VCaP (cell line): ENCODE results near the gene SPRR4.

Source experiments
- H3K27ac ChIP-seq: fragments of 450-650 bp; 2 replicates; pipeline ENCODE4 v1.5.1; 2017
- TF ChIP-seq, protein P1 (sequence below): fragments of 450-650 bp; conservative IDR thresholded peaks from 2 replicates; pipeline ENCODE4 v1.5.1; 2017; ENCODE audit warnings: mild to moderate bottlenecking, moderate library complexity

SPRR4 gene

DNA sequence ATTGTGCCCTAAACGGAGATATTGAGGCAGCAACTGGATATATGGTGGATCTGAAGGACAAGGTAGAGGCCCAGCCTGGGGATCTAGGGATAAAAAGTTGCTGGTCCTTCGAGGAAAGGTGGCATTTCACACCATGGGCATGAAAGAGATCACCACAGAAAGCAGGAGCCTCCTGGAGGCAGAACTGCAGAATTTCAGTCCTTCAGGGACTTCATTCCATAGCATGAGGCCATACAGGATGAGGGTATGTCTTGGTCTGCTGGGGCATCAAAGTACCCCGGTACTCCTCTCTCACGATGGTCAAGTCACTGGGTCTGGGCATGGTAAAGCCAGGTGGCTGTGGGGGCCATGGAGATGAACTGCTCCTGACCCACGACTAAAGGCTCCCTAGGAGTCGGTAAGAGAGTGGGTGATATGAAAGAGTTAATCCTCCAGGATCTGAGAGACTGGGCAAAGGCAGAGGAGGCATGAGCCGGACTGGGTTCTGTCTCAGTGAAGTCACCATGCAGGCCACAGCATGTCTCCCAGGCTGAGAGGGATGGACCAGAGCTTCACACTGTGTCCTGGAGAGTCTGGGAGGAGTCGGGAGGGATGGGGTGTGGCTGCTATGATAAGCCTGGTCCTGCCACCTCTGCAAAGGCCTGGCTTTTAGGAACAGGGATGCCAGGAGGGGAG is 29.3 kb upstream of the SPRR4 start:
- H3K27ac ChIP-seq = no peak overlapping the region
- TF ChIP-seq, protein P1, sequence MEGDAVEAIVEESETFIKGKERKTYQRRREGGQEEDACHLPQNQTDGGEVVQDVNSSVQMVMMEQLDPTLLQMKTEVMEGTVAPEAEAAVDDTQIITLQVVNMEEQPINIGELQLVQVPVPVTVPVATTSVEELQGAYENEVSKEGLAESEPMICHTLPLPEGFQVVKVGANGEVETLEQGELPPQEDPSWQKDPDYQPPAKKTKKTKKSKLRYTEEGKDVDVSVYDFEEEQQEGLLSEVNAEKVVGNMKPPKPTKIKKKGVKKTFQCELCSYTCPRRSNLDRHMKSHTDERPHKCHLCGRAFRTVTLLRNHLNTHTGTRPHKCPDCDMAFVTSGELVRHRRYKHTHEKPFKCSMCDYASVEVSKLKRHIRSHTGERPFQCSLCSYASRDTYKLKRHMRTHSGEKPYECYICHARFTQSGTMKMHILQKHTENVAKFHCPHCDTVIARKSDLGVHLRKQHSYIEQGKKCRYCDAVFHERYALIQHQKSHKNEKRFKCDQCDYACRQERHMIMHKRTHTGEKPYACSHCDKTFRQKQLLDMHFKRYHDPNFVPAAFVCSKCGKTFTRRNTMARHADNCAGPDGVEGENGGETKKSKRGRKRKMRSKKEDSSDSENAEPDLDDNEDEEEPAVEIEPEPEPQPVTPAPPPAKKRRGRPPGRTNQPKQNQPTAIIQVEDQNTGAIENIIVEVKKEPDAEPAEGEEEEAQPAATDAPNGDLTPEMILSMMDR = no peak

DNA sequence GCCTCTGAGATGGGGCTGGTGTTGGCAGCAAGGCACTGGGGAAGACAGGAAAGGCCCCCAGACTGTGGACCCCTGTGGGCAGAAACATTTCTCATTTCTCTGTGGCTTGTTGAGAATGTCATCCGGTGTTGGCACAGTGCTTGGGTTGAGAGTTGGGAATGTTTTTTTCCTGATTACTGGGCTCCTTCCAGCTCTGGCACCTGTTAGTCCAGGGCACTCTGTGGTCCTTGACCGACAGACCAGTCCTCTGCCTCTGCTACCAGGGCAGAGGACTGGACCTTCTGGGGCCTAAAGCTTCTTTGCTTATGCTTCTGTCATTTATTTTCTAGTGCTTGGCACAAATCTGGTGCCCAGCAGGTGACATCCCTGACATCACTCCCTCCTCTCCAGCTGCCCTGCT is 28.3 kb upstream of the SPRR4 start:
- H3K27ac ChIP-seq = no peak overlapping the region

DNA sequence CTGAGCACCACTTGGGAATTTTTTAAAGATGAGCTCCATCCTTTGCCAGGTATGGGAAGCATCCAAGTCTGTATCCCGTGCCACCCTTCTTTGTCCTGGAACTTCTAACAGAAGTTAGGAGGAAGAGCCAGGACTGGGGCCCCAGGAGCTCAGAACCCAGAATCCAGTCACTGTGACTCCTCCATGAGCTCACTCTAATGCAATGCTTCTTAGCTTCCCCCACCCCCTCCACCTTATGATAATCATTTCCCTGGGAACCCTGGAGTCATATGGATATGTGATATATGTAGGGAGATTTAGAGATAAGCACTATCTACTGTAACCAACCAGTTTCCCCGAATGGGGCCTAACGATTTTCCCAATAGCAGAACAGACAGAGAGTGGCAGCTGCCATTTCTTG is 24.2 kb upstream of the SPRR4 start:
- TF ChIP-seq, protein P1 = no peak
- no peak overlapping the region for H3K27ac ChIP-seq

More for the DNA sequence above, 28.3 kb upstream of the SPRR4 start:
- TF ChIP-seq, protein P1 = no peak

DNA sequence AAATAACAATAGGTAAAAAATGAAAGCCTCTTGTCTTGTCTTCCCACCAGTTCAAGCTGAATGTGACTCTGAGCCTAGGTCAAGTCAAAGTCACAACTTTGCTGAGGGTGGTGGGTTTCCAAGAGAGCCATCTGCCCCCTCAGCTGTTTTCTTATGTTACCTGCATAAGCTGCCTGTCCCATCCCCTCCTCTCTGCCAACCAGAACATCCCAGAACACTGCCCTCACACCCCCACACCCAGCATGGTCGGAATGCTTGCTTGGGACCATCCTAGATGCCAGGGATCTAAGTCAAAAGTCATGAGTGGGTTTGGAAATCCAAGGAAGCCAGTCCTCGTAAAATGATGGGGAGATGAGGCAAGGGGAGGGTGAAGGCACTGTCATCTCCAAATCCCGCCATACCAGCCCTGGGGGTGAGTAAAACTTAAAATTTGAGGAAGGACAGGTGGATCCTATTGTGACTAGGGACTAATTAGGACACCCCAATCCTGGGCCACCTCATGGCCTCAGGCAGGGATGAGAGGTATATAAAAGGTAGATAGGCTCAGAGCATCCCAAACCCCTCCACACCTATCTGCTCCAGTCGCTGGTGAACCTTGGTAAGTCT is 23.7 kb upstream of the SPRR4 start, which contains the start of gene SPRR5:
Gene SPRR5 (plus strand): TSS at position 556 of the 606 bp plus-strand sequence. CDS start 1,349 bp downstream, outside the sequence.
- TF ChIP-seq, protein P1 = no peak
- no peak within 1 kb of the TSS for H3K27ac ChIP-seq

DNA sequence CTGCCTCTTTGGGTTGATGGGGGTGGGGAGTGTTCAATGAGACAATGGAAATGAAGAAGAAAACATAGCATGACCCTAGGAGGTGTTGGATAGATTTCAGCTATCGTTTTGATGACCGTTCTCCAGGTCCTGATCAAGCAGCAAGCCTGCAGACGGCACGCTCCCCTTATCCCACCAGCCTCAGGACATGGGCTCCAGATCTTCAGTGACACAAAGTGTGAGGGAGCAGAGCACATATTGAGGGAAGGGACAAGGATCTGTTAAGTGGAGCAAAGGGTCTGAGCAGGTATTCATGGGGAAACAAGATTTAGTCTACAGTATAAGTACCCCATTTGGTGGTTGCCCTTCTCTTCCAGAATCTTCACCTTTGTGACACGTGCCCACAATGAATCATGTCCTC is 18.7 kb upstream of the SPRR4 start:
- no peak overlapping the region for H3K27ac ChIP-seq
- TF ChIP-seq, protein P1 = no peak

DNA sequence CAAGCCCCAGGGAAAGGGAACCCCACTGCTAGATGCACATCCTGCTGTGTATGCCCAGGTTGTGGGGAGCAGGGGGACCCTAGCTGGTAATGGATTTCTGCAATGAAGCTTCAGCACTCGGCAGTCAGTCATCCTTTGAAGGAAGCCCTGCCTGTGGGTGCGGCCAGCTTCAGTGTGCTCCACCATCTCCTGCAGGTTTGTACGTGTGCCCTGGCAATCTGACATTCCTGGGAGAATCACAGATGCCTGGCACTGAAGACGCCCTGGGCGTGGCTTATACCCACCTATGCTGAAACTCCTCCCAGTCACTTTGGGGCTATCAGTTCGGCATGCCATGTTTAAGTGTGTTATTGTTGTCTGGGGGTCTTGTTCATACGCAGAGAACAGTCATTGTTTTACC is 16.7 kb upstream of the SPRR4 start:
- H3K27ac ChIP-seq = no peak overlapping the region
- TF ChIP-seq, protein P1 = no peak

DNA sequence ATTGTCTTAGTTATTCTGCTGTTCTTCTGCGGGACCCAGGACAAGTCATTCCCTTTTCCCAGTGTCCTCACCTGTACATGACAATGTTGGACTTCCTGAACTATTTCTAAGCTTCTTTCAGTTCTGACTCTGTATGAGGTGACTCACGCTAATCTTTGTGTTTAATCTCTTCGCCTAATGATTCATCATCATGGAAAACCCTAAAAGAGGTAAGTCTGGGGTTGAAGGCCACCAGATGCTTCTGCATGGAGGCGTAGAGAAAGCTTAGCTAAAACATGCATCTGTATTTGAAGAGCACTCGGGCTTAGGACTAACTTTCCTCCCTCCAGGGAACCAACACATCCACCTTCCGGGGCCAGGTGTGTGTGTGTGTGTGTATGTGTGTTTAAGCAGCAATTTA is 16.0 kb upstream of the SPRR4 start:
- no peak overlapping the region for H3K27ac ChIP-seq
- TF ChIP-seq, protein P1 = no peak
